NCI-H82 (cell line): ENCODE data around the gene UNC93A.

Source experiments
- DNase-seq: peaks from one replicate; lab custom pipeline; 2025; lab: John Stamatoyannopoulos, UW

UNC93A gene

DNA sequence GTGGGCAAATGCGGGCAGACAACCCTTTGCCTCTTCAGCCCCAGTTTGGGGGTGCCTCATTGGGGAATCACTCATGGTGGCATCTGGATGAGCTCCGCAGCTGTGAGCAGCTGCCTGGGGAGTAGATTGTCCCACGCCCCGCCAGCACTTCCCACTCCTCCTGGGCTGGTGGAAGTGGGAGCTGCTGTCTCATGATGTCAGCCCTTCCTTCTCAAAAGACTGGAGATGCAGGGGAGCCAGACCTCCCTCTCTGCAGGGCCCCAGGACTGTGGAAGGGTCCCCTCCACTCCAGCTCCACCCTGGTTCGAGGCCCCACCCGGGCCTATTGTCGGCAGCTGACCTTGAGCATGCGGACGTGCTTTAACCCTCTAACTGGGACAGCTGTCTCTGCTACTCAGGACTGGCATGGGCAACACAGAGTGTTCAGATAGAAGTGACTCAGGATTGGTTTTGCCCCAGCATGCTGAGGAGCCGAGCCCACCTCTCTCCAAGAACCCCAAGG, 2.0 kb downstream of the UNC93A start:
- DNase-seq, result no peak

GRCh38 chr6:167293590-167294091, 2.5 kb downstream of the UNC93A start:
- no peak for DNase-seq

DNA sequence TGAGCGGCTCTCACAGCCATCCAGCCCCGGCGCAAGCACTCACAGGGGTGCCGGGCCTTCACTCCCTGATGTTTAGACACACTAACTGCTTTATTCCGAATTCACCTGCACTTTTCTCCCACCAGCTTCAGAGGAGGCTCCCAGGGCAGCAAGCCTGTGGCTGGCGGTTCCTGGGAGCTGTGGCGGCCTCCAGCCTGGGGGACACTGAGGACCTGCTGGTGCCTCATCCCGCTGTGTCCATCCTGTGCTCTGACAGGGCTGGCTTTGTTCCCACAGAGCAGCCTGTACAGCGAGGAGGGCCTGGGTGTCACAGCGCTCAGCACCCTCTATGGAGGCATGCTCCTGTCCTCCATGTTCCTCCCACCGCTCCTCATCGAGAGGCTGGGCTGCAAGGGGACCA, 3.1 kb downstream of the UNC93A start:
- no peak for DNase-seq

GRCh38 chr6:167294651-167295494, 3.8 kb downstream of the UNC93A start:
- DNase-seq, result no peak

- DNase-seq, result no peak
Measured at GRCh38 chr6:167295495-167296292, 4.6 kb downstream of the UNC93A start.

DNA sequence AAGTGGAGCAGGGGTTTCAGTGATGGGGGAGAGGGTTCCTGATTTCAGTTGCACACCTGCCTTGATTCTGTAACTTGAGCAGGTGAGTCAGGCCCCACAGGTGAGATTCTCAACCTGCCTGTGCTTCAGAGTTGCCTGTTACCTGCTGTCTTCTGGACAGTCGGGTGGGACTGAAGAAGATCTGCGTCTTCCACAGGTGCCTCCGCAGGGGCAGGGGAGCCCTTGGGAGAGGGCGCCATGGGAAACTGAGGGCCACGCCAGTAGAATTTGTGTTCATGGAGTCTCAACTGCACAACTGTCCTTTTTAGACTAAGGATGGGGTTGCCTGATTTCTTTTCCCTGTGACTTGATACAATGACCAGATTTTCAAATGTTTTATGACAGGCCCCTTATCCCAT, 5.2 kb downstream of the UNC93A start:
- no peak for DNase-seq

GRCh38 chr6:167296902-167297301, 5.8 kb downstream of the UNC93A start:
- DNase-seq, result no peak

DNA sequence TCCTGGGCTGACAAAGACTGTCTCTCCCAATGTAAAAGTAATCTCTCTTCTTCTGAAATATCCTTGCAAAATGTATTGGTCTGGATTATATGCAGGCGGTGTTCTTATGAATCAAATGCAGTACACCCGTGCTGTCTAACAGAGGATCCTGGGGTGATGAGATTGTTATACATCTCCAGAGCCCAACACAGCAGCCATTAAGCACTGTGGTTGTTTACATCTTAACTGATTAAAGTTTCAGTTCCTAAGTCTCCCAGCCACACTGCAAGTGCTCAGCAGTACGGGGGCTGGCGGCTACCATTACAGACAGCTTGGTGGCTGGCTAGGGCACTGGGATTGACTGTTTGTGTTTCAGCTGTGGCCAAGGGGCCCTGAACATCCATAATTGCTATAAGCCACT, 7.0 kb downstream of the UNC93A start:
- no peak for DNase-seq

DNA sequence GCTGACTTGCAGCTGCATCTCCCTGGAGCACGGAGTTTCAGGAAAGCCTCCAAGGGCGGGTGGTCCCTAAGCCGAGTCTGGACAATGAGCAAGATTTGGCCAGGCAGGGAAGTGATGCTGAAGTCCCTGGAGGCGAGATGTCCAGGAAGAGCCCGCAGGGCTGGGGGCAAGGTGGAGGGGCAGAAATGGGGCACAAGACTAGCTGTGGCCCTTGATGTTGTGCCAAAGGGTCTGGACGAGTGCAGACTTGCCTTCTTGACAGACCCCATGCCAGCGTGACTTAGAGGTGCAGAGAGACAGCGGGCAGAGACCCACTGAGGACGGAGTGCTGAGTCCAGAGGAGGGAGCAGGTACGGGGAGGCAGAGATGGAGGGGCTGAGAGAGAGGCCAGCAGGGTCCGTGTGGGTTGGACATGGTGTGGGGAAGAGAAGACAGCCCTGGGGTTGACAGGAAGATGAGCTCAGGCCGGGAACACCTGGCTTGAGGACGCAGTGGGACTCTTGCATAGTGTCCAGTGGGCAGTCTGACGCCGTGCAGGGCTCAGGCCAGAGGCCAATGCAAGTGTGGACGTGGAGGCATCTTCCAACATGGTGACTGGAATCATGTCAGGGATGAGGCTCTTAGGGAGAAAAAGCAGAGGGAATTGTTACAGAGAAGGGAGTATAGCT, 8.7 kb downstream of the UNC93A start:
- no peak for DNase-seq

- DNase-seq, result no peak
Measured at GRCh38 chr6:167300902-167301777, 10.0 kb downstream of the UNC93A start.

DNA sequence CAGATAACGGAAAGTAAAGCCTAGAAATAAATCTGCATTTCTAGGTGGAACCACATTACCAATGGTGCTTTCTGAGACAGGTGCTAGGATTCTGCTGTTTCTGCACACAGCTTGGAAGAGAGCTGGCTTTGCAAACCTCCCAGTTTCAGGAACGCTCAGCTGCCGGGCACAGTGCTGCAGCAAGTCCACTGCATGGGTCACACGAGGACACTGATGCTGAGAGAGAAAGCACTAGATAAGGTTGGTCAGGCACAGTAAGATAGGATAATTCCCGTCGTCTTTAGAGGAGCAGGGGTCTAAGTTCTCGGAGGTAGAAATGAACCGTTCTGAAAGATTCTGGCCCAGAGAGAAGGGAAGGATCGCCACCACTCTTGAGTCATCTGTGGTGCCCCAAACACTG, 11.0 kb downstream of the UNC93A start:
- DNase-seq, result no peak

GRCh38 chr6:167302796-167303195, 11.7 kb downstream of the UNC93A start:
- no peak for DNase-seq

- DNase-seq, result no peak
Measured at GRCh38 chr6:167303675-167304625, 12.8 kb downstream of the UNC93A start.

DNA sequence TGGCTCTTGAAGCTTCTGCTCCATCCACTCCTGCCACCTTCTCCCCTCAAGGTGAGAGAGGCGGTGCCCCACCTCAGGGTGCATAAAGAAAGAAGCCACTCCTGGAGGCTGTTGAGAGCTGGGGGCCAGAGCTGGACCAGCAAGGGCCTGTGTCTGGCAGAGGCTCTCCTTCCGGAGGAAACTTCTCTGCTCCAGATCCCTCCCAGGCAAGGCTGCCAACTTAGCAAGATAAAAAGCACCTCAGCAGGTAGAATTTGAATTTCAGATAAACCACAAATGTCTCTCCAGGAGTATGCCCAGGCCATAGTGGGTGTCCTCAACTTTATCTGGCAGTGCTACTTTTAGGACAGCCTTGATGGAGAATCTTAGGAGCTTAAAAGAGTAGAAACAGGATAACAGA, 13.8 kb downstream of the UNC93A start:
- no peak for DNase-seq

DNA sequence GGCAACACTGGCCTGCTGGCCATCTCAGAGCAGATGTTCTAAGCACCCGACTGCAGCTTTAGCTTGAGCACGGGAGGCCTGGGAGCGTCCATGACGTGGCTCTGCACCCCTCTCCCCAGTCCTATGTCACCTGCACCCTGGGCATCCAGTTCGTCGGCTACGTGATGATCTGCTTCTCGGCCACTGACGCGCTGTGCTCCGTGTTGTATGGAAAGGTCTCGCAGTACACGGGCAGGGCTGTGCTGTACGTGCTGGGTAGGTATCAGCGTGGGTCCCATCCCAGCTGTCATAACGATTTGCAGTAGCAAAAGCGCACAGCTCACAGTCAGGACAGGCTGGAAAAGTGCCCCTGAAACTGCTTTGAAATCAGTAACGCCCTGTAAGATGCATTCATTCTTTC, 14.7 kb downstream of the UNC93A start:
- DNase-seq, result no peak

- no peak for DNase-seq
Measured at GRCh38 chr6:167306401-167306998, 15.4 kb downstream of the UNC93A start.

- DNase-seq, result no peak
Measured at GRCh38 chr6:167307342-167307955, 16.3 kb downstream of the UNC93A start.

DNA sequence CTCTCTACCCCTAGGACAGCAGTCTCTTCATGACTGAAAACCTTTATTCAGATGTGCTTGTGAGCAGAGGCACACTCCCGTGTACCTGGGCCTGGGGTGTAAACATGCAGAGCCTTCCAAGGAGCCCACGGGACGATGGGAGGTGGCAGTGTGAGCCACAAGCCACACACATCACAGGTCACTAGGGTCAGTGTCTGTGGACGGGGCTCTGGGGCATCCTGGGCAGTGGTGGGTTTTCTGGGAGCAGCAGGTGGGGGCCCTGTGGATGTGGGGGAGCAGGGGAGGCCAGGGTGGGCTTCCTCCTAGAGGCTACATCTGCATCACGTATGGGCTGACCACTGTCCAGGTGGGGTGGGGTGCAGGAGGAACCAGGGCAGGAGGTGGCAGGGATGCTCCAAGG, 17.1 kb downstream of the UNC93A start:
- DNase-seq, result no peak
